ENCODE measurements around the gene CD82. TPM values are rescaled to one million over a fixed set of nuclear protein-coding genes. Genes with fewer than 3 reads are reported as not detected.

CD82 gene
- total RNA-seq, 1 donor from 2014 or later, result 8.8 TPM

- H3K4me3 Mint-ChIP-seq, result peak overlapping the region; percentile 33
- peaks cover 3% of the 10 kb centered on the region for H4K20me1 ChIP-seq (ENCODE audit: low read depth)
- peaks cover 14% of the 10 kb centered on the region for H3K36me3 Mint-ChIP-seq
- no peak overlapping the region for H3K27ac Mint-ChIP-seq
- TF ChIP-seq EZH2 (IDR thresholded peaks at IDR 0.05), result no peak
- TF ChIP-seq CTCF (IDR thresholded peaks at IDR 0.05), result no peak
- no peak for TF ChIP-seq EZH2phosphoT487 (IDR thresholded peaks at IDR 0.05)
- no peaks in the 10 kb centered on the region for H3K36me3 ChIP-seq
- H3K9me3 Mint-ChIP-seq, result no peaks in the 10 kb centered on the region
- no peak overlapping the region for H3K27ac ChIP-seq
- H3K4me2 ChIP-seq, result no peak overlapping the region
- peaks cover 55% of the 10 kb centered on the region for H3K4me1 Mint-ChIP-seq
- H3K9ac ChIP-seq, result no peak overlapping the region
- no peak overlapping the region for H3K4me3 ChIP-seq
- DNase-seq (ENCODE audit: low spot score), result no peak
- peaks cover 17% of the 10 kb centered on the region for H3K27me3 Mint-ChIP-seq (ENCODE audit: insufficient read depth, low read depth)
- no peaks in the 10 kb centered on the region for H3K9me3 ChIP-seq (ENCODE audit: low read depth)
- no peak overlapping the region for H2AFZ ChIP-seq (replicated peaks)
- no peaks in the 10 kb centered on the region for H3K27me3 ChIP-seq
- H3F3A ChIP-seq (ENCODE audit: low read depth), result no peaks in the 10 kb centered on the region
- peaks cover 15% of the 10 kb centered on the region for H3K4me1 ChIP-seq
- no peaks in the 10 kb centered on the region for H3K79me2 ChIP-seq (ENCODE audit: low read depth)
Observed at GRCh38 chr11:44615913-44616791, 50.7 kb downstream of the CD82 start.

GRCh38 chr11:44617671-44618461 lies 52.4 kb downstream of the CD82 start:
- H3K4me1 ChIP-seq, result peaks cover 15% of the 10 kb centered on the region
- DNase-seq (ENCODE audit: low spot score), result no peak
- H3K27ac ChIP-seq, result no peak overlapping the region
- H3K36me3 ChIP-seq, result no peaks in the 10 kb centered on the region
- H4K20me1 ChIP-seq (ENCODE audit: low read depth), result peaks cover 3% of the 10 kb centered on the region
- H3K9ac ChIP-seq, result no peak overlapping the region
- no peak overlapping the region for H3K4me3 ChIP-seq
- no peak overlapping the region for H3K4me2 ChIP-seq
- no peak overlapping the region for H3K27ac Mint-ChIP-seq
- H3K4me3 Mint-ChIP-seq, result peak overlapping the region; percentile 1
- TF ChIP-seq EZH2phosphoT487 (IDR thresholded peaks at IDR 0.05), result no peak
- no peak for TF ChIP-seq EZH2 (IDR thresholded peaks at IDR 0.05)
- no peak for TF ChIP-seq CTCF (IDR thresholded peaks at IDR 0.05)
- H3K4me1 Mint-ChIP-seq, result peaks cover 63% of the 10 kb centered on the region
- H2AFZ ChIP-seq (replicated peaks), result no peak overlapping the region
- H3K9me3 ChIP-seq (ENCODE audit: low read depth), result no peaks in the 10 kb centered on the region
- H3K79me2 ChIP-seq (ENCODE audit: low read depth), result no peaks in the 10 kb centered on the region
- H3K36me3 Mint-ChIP-seq, result peaks cover 14% of the 10 kb centered on the region
- H3K9me3 Mint-ChIP-seq, result no peaks in the 10 kb centered on the region
- no peaks in the 10 kb centered on the region for H3F3A ChIP-seq (ENCODE audit: low read depth)
- H3K27me3 Mint-ChIP-seq (ENCODE audit: insufficient read depth, low read depth), result peaks cover 17% of the 10 kb centered on the region
- H3K27me3 ChIP-seq, result no peaks in the 10 kb centered on the region

- no peak overlapping the region for H3K9ac ChIP-seq
- Mint-ChIP-seq H3K27ac (peak overlapping the region; percentile 70), H3K4me3 (no peak overlapping the region), H3K27me3 (ENCODE audit: insufficient read depth, low read depth) (peaks cover 21% of the 10 kb centered on the region), H3K36me3 (peaks cover 14% of the 10 kb centered on the region), H3K9me3 (no peaks in the 10 kb centered on the region), H3K4me1 (peaks cover 70% of the 10 kb centered on the region)
- no peaks in the 10 kb centered on the region for H3K27me3 ChIP-seq
- H3K4me3 ChIP-seq, result no peak overlapping the region
- DNase-seq (ENCODE audit: low spot score), result no peak
- H3F3A ChIP-seq (ENCODE audit: low read depth), result no peaks in the 10 kb centered on the region
- no peak overlapping the region for H3K4me2 ChIP-seq
- H3K9me3 ChIP-seq (ENCODE audit: low read depth), result no peaks in the 10 kb centered on the region
- H4K20me1 ChIP-seq (ENCODE audit: low read depth), result peaks cover 3% of the 10 kb centered on the region
- TF ChIP-seq CTCF (IDR thresholded peaks at IDR 0.05) (no peak), EZH2 (IDR thresholded peaks at IDR 0.05) (no peak), EZH2phosphoT487 (IDR thresholded peaks at IDR 0.05) (no peak)
- H3K79me2 ChIP-seq (ENCODE audit: low read depth), result no peaks in the 10 kb centered on the region
- no peak overlapping the region for H3K27ac ChIP-seq
- H2AFZ ChIP-seq (replicated peaks), result no peak overlapping the region
- no peaks in the 10 kb centered on the region for H3K36me3 ChIP-seq
- H3K4me1 ChIP-seq, result peaks cover 12% of the 10 kb centered on the region
Observed at GRCh38 chr11:44618561-44619425, 53.3 kb downstream of the CD82 start.
